Kidney (tissue), 14 donors: ENCODE results near the gene RUVBL1. TPM values are rescaled to one million over a fixed set of nuclear protein-coding genes. Genes with fewer than 3 reads are reported as not detected.

Experiments
- DNase-seq, 5 donors: peaks; one replicate each; pipeline ENCODE4 v3.0.0-alpha.2; 2013 to 2020
- FAIRE-seq: peaks from 2 replicates; lab custom pipeline; 2012; peaks lifted over from hg19 to GRCh38; lab: Jason Lieb, UNC
- H3K27ac ChIP-seq, 2 donors: one replicate each; pipeline ENCODE4 v1.7.0; 2013; ENCODE audit warnings: low read depth in 2 of 2, low read length in 2 of 2, inconsistent platforms in 1 of 2
- H3K27me3 ChIP-seq: one replicate; pipeline ENCODE4 v1.7.1; 2013; ENCODE audit warnings: low read length, inconsistent platforms; ENCODE audit not compliant: control insufficient read depth, insufficient read depth
- H3K36me3 ChIP-seq, 3 donors: one replicate each; pipeline versions ENCODE4 v1.7.0 to v1.7.1; 2013; ENCODE audit warnings: low read length in 3 of 3, control low read depth in 1 of 3, inconsistent platforms in 1 of 3; ENCODE audit not compliant: insufficient read depth in 3 of 3, control insufficient read depth in 2 of 3
- H3K4me1 ChIP-seq, 3 donors: one replicate each; pipeline versions ENCODE4 v1.7.0 to v1.7.1; 2013; ENCODE audit warnings: low read length in 3 of 3, inconsistent platforms in 1 of 3, low read depth in 1 of 3; ENCODE audit not compliant: control insufficient read depth in 2 of 3, insufficient read depth in 2 of 3
- H3K4me3 ChIP-seq, 3 donors: one replicate each; pipeline versions ENCODE4 v1.7.0 to v1.8.1; 2013; ENCODE audit warnings: low read length in 3 of 3, control low read depth in 1 of 3, inconsistent platforms in 1 of 3
- H3K9ac ChIP-seq, 3 donors: one replicate each; pipeline versions ENCODE4 v1.7.0 to v1.7.1; 2013; ENCODE audit warnings: low read length in 3 of 3, control low read depth in 1 of 3, inconsistent platforms in 1 of 3
- H3K9me3 ChIP-seq, 3 donors: one replicate each; pipeline versions ENCODE4 v1.7.0 to v1.7.1; 2013; ENCODE audit warnings: low read length in 3 of 3, control low read depth in 1 of 3, inconsistent platforms in 1 of 3; ENCODE audit not compliant: control insufficient read depth in 2 of 3, insufficient read depth in 1 of 3
- intact Hi-C: fragments of 100-400 bp; cut with DNase I; formaldehyde crosslinking; loops from one replicate; pipeline ENCODE4 v1.11.1; 2022
- polyA plus RNA-seq: library from polyadenylated mRNA; stranded (reverse); fragments of 350-450 nt; fragmentation: Illumina TruSeq; extraction: RNeasy Lipid Tissue Mini Kit (QIAGEN cat#74804); gene quantifications from one replicate; pipeline ENCODE4 v1.2.3, GENCODE V29; 2014; ENCODE audit warnings: low read depth, low replicate concordance; ENCODE audit not compliant: insufficient read depth
- total RNA-seq: library from RNA; stranded (reverse); fragmentation: NEBNext Ultra II Directional; extraction: Animal tissue kit (Norgen Biotek cat#: 25700); gene quantifications from one replicate; pipeline ENCODE4 v1.2.1, GENCODE V29; 2021
- TF ChIP-seq, protein P1 (sequence below): IDR thresholded peaks from 3 replicates; pipeline ENCODE4 v1.5.1; 2012; ENCODE audit warnings: mild to moderate bottlenecking, moderate library complexity, borderline replicate concordance; ENCODE audit not compliant: insufficient read depth; ENCODE audit errors: extremely low read depth
- donor health status: control.
- donor health status: control.
- donor health status: control.
- donor health status: control.
- donor health status: control.
- donor health status: DM: yes; HTN: yes; CAD: no.
- donor health status: Normal renal cell carcinoma (clear cell type).

Gene RUVBL1
- total and polyA plus RNA-seq, 2 donors from 2014 or later, result 32.7 to 41.9 TPM

DNA sequence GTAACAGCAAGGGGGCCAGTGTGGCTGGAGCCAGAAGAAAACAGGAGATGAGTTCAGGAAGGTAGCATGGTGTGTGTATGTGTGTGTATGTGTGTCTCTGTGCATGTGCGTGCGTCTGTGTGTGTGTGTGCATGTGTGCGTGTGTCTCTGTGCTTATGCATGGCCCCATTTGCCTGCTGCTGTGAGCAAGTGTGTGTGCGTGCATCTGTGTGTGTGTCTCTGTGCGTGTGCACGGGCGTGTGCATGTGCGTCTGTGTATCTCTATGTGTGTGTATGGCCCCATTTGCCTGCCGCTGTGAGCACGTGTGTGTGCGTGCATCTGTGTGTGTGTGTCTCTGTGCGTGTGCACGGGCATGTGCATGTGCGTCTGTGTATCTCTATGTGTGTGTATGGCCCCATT is 22.6 kb upstream of the RUVBL1 start:
- TF ChIP-seq, protein P1, sequence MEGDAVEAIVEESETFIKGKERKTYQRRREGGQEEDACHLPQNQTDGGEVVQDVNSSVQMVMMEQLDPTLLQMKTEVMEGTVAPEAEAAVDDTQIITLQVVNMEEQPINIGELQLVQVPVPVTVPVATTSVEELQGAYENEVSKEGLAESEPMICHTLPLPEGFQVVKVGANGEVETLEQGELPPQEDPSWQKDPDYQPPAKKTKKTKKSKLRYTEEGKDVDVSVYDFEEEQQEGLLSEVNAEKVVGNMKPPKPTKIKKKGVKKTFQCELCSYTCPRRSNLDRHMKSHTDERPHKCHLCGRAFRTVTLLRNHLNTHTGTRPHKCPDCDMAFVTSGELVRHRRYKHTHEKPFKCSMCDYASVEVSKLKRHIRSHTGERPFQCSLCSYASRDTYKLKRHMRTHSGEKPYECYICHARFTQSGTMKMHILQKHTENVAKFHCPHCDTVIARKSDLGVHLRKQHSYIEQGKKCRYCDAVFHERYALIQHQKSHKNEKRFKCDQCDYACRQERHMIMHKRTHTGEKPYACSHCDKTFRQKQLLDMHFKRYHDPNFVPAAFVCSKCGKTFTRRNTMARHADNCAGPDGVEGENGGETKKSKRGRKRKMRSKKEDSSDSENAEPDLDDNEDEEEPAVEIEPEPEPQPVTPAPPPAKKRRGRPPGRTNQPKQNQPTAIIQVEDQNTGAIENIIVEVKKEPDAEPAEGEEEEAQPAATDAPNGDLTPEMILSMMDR, result no peak
- Histone ChIP-seq H3K27me3 (no peaks in the 10 kb centered on the region), H3K4me3 (no peak overlapping the region), H3K9ac (no peak overlapping the region), H3K9me3 (no peaks in the 10 kb centered on the region), H3K4me1 (no peaks in the 10 kb centered on the region), H3K27ac (no peak overlapping the region), H3K36me3 (peaks cover 0 to 6% (median 4%) of the 10 kb centered on the region in 3 donors)
- no peak for DNase-seq
- no peak for FAIRE-seq
- intact Hi-C loops, result no loop called here

DNA sequence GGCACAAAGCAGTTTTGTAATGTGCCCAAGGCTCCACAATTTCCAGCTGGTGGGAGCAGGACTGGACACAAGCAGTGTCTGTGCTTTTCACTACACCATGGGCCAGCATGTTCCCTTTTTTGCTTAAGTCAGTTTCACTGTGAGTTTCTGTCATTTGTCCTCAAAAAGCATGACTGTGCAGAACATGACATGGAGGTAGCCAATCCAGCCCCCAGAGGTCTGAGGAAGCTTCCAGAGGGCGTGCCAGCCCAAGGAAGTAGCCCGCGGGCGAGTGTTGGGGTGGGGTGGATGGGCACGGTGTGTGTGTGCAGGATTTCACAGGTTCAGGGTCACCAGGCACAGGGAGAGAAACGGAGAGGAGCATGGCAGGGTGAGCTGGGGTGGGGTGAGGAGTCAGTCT is 21.7 kb upstream of the RUVBL1 start:
- no peaks in the 10 kb centered on the region for H3K9me3 ChIP-seq
- intact Hi-C loops, result no loop called here
- FAIRE-seq (no peak), DNase-seq (no peak)
- H3K4me3 ChIP-seq, result no peak overlapping the region
- no peaks in the 10 kb centered on the region for H3K4me1 ChIP-seq
- TF ChIP-seq, protein P1, result no peak
- no peak overlapping the region for H3K27ac ChIP-seq
- peaks cover 0 to 6% (median 4%) of the 10 kb centered on the region in 3 donors for H3K36me3 ChIP-seq
- H3K9ac ChIP-seq, result no peak overlapping the region
- no peaks in the 10 kb centered on the region for H3K27me3 ChIP-seq

DNA sequence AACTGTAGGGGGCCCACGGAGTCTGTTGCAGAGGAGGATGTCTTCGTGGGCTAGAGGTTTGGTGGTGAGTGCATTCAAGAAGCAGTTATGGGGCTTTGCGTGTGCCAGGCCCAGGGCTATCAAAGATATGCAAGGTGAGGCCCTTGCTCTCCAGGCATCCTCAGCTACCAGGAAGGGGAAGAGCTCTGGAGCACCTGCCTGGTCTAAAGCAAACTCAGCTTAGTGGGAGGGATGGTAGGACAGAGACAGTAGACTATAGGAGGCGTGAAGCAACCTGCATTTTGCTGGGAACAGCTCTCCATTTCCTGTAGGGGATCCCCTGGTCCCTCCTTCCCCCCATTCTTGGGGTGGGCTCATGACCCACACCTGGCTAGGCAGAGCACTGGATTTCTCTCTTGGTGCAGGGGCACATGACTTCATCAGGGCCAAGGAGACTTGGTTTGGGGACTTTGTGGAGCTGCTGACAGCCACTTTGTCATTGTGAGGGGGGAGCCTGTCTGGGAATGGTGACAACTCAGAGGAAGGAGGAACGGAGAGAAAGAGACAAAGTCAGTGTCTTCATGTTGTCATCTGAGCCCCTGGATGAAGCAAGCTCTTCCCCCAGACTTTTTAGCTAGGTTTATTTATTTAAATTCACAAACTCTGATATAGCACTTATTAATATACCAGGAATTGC is 21.0 kb upstream of the RUVBL1 start:
- H3K27me3 ChIP-seq, result no peaks in the 10 kb centered on the region
- no peak for FAIRE-seq

More for the DNA sequence above, 21.0 kb upstream of the RUVBL1 start:
- TF ChIP-seq, protein P1, result no peak
- peaks cover 0 to 6% (median 4%) of the 10 kb centered on the region in 3 donors for H3K36me3 ChIP-seq
- H3K4me3 ChIP-seq, result no peak overlapping the region
- no peaks in the 10 kb centered on the region for H3K4me1 ChIP-seq
- DNase-seq, result no peak
- H3K9ac ChIP-seq, result no peak overlapping the region
- H3K9me3 ChIP-seq, result no peaks in the 10 kb centered on the region
- intact Hi-C loops, result no loop called here
- no peak overlapping the region for H3K27ac ChIP-seq
